GM10248 (cell line): ENCODE measurements around the gene FGF2.

Experiments
- CTCF ChIA-PET: fragments of 300-600 bp; sonication (Branson Sonifier 250); formaldehyde crosslinking; extraction: SDS; loops from one replicate; lab custom pipeline; 2021; ENCODE audit warnings: antibody characterized with exemption; lab: Yijun Ruan, JAX
- POLR2A ChIA-PET: fragments of 350-650 bp; sonication (Branson Sonifier 250); formaldehyde crosslinking; extraction: SDS; loops from one replicate; lab custom pipeline; 2020; ENCODE audit warnings: antibody characterized with exemption; lab: Yijun Ruan, JAX
- DNase-seq: peaks from one replicate; pipeline ENCODE4 v3.0.0; 2012; ENCODE audit errors: extremely low spot score
- CTCF ChIP-seq: IDR thresholded peaks from 2 replicates; pipeline ENCODE4 v1.5.1; 2012; ENCODE audit warnings: mild to moderate bottlenecking, low read depth; ENCODE audit errors: extremely low read depth, missing control alignments, control extremely low read depth

The FGF2 gene

DNA sequence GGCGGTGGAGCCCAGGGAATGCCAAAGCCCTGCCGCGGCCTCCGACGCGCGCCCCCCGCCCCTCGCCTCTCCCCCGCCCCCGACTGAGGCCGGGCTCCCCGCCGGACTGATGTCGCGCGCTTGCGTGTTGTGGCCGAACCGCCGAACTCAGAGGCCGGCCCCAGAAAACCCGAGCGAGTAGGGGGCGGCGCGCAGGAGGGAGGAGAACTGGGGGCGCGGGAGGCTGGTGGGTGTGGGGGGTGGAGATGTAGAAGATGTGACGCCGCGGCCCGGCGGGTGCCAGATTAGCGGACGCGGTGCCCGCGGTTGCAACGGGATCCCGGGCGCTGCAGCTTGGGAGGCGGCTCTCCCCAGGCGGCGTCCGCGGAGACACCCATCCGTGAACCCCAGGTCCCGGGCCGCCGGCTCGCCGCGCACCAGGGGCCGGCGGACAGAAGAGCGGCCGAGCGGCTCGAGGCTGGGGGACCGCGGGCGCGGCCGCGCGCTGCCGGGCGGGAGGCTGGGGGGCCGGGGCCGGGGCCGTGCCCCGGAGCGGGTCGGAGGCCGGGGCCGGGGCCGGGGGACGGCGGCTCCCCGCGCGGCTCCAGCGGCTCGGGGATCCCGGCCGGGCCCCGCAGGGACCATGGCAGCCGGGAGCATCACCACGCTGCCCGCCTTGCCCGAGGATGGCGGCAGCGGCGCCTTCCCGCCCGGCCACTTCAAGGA lies at the start of gene FGF2:
Gene FGF2 (plus strand): TSS at position 279 of the 705 bp plus-strand sequence. CDS start 344 bp downstream, at position 623.
- POLR2A ChIA-PET = no interaction called here
- peak; percentile 54 for DNase-seq
- CTCF ChIA-PET = no interaction called here
- TF ChIP-seq CTCF = no peak

GRCh38 chr4:122776916-122777315 lies 49.7 kb upstream of the FGF2 start:
- ChIA-PET POLR2A (no interaction called here), CTCF (interaction anchor here (1.1 to 1.8 kb wide), 3 partner anchors 9 to 12 kb away, joined by 4 read pairs; no protein-coding TSS in a partner anchor)
- no peak for TF ChIP-seq CTCF
- no peak for DNase-seq

DNA sequence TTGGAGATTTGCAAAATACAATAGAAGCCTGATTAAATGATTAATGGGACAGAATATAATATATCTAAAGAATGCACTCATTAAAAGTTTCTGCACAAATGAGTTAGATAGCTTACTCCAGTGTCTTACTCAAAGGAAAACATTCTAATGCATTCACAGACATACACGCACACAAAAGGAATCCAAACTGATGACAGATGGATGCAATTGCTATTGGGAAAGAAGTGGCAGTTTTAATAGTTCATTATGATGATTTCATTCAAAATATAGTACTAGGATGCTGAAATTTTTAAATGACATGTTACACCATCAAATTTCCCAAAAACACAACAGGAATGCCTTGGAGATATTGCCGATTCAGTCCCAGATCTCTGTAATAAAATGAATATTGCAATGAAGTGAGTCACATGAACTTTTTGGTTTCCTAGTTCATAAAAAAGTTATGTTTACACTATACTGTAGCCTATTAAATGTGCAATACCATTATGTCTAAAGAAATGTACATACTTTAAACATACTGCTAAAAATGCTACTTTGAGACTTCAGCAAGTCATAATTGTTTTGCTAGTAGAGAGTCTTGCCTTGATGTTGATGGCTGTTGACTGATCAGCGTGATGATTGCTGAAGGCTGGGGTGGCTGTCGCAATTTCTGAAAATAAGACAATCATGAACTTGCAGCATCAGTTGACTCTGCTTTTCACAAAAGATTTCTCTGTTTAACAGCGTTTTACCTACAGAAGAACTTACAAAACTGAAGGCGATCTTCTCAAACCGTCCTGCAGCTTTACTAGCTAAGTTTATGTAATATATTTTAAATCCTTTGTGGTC lies 48.6 kb upstream of the FGF2 start:
- no peak for DNase-seq
- ChIA-PET CTCF (interaction anchor here (0.8 to 4.2 kb wide), 5 partner anchors 10 to 114 kb away, joined by 3 to 19 read pairs (median 4); no protein-coding TSS in a partner anchor), POLR2A (no interaction called here)
- TF ChIP-seq CTCF = no peak

DNA sequence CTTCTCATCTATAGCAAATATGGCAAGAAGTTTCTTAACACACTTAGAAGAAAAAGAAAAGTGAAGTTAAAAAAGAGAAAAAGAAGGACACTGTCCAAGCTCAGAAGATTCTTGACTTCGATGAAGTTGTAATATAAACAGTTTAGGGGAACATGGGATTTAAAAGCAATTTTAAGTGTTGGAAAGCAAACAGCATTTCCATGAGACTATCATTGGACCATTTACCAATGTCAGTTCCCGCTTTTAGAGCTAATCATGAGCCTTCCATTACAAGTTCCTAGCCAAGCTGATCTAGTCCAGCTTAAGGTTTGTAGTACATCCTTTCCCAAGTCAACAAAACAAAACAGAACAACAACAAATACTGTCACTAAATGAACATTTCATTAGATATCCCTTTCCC lies 45.1 kb upstream of the FGF2 start:
- CTCF ChIA-PET = interaction anchor here (4.2 kb wide), 1 partner anchor 23 kb away, joined by 19 read pairs; no protein-coding TSS in a partner anchor
- DNase-seq = no peak
- POLR2A ChIA-PET = no interaction called here
- no peak for TF ChIP-seq CTCF

- CTCF ChIA-PET = interaction anchor here (0.7 to 2.5 kb wide), 5 partner anchors 10 to 131 kb away, joined by 3 to 6 read pairs (median 3); no protein-coding TSS in a partner anchor
- POLR2A ChIA-PET = no interaction called here
- no peak for DNase-seq
- no peak for TF ChIP-seq CTCF
Measured at GRCh38 chr4:122783301-122784215, 43.1 kb upstream of the FGF2 start.
